HG02840 (cell line): ENCODE measurements around the gene STPG4.

Experiments used
- ATAC-seq: cut with Tn5 transposase; IDR thresholded peaks from one replicate; pipeline ENCODE4 v1.9.1; 2021; ENCODE audit warnings: mild to moderate bottlenecking, moderate library complexity, moderate number of reproducible peaks; ENCODE audit not compliant: unreplicated experiment, low FRiP score

The STPG4 gene

DNA sequence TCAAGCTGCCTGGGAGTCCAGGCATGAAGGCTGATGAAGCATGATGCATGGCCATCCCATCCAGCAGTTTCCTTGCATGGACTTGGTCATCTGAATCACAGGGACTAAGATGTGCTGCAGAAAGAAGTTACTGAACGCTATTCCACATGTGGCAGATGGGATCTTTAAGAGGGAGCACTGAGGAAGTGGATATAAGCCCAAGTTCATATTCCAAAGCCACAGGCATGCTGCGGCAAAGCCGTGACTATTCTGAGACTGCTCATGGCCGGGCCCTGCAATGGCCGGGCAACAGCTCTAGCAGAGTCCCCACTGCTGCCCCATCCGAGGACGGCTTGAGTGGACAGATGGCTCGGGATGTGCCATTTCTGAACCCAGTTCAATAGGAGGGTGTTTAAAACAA lies 61.5 kb downstream of the STPG4 start:
- ATAC-seq: no peak

GRCh38 chr2:47092465-47092864 lies 62.6 kb downstream of the STPG4 start:
- no peak for ATAC-seq

DNA sequence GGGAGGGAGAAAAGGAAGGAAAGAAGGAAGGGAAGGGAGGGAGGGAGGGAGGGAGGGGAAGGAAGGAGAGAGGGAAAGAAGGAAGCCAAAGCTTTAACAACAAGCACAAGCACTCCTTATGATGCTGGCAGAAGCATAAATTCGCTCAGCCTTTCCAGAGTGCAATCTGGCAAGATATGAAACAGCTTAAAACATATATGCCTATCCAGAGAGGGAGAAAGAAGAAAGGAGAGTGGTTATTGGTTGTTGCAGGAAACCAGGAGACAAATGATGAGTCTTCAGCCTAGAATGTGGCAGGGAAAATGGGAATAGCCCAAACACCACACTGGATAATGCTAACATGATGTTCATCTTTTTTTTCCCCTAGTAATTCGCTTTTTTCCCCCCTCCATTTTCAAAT lies 64.0 kb downstream of the STPG4 start:
- no peak for ATAC-seq

GRCh38 chr2:47089083-47089464 lies 66.0 kb downstream of the STPG4 start:
- no peak for ATAC-seq

- no peak for ATAC-seq
These were observed 66.6 kb downstream of the STPG4 start for GRCh38 chr2:47088371-47089082.

- ATAC-seq: no peak
These were observed 68.1 kb downstream of the STPG4 start for GRCh38 chr2:47087051-47087450.

DNA sequence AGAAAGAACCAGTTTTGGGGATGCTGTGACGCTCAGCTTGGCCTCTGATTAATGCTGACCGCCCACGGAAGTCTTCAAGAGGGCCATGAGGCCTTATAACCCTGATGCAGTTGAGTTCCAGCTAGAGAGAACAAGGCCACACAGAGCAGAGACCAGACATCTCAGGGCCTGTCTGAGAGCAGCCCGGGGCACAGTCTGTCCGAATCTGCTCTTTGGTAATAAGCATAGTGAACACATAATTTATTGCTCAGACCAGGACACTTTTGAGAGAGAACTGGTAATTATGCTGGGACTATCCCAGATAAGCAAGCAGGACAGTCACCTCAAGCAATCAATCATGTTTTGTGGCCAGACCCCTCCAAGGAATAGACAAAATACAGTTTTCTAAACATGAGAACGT lies 68.5 kb downstream of the STPG4 start:
- no peak for ATAC-seq

- ATAC-seq: no peak
These were observed 69.0 kb downstream of the STPG4 start for GRCh38 chr2:47086054-47086471.

DNA sequence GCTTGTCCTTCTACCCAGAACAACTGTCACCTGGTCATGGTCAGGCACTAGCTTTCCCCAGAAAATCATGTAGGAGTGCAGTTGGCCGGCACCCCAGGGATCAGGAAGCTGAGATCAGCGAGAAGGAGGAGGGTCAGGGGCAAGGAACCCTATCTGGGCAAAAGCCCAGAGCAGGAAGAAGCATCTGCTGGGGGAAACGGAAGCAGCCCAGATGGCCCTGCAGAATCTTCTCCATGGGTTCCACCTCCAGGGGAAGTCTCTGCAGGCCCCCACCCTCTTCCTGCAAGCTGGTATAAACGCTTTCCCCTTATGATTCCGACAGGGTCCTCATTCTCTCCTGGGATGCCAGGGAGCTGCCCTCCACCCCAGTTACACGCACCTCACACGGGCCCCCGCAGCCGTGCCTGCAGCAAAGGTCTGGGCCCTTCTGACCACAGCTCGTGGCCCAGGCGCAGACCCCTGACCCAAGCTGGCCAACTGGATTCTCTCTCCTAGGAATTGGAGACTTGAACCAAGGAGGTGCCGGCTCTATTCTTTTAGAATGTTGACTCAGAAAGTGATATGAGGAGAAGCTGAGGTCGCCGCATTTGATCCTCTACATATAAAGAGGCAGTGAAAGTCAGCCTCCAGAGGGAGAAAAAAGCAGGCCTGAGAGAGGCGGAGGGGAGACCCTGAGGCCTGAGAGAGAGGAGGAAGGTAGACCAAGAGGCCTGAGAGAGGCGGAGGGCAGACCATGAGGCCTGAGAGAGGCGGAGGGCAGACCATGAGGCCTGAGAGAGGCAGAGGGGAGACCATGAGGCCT lies 71.0 kb downstream of the STPG4 start:
- ATAC-seq: no peak

- ATAC-seq: no peak
These were observed 71.6 kb downstream of the STPG4 start for GRCh38 chr2:47083485-47083884.

DNA sequence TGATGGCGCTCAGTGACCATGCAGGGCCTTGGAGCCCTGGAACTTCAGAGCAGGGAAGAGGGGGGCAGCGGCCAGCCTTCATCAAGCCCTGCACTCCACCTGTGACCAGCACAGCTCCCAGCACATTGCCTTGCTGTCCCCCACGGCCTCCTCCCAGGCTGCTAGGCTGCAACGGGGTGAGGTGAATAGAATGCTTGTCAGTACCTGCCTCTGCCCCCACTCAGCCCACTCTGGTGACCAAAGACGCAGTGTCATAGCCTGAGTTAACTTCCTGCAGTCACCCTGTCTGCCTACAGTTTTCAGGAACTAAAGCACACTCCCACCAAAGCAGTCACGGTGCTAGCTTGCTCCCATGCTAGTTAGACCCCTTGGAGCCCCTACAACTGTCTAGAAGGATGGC lies 72.1 kb downstream of the STPG4 start:
- no peak for ATAC-seq

DNA sequence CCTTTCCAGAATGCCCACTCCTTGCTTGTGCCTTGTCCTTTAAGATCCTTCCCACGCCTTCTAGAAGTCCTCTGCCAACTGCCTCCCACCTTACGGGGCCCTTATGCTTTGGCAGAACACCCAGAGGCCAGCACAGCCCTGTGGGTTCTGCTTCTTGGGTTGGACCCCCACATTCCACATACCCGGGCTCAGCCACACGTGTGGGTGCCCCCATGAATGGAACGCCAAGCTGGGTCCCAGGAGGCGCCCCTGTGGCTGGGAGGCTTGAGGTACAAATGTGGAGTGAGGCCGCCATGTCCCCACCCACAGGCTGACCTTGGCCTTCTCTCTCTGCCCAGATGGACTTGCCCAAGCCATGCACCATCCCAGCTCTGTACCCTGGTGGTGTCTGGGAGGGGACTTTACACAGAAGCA lies 74.2 kb downstream of the STPG4 start:
- no peak for ATAC-seq

DNA sequence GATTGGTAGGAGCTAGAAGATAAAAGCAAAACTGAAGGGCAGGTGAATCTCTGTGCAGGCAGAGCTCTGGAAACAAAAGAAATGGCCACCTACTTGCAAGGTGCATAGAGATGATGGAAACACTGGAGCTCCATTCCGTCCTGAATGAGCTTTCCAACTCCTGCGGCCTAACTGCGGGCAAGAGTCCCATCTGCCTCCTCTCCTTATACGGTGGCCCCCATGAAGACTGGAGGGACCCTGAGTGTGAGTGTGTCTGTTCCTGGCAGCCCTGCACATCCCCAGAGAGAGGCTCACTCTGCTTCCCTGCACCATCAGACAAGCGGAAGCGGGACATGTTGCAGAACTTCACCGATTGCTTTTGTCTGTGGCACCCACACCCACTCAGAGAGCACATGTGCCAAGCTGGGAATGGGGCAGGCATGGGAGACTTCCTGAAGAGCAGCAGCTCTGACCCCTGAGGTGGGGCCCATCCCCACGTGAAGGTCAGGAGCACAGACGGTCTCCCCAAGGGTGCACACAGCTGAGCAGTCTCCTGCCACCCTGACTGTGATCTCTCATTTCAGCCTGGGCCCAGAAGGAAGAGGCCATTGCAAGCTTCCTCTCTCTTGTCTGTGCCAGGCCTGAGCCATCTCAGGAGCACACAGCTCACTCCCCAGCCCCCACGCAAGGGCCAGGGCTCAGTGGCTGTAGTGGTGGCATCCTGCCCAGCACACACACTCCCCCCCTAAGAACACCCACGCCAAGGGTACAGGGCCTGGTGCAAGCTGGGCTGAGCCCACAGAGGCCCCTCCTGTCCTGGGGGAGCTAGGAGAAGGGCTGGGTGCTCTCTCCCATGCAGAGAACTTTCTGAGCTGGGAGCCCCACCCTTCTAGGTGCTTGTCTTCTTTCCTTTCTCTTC lies 75.3 kb downstream of the STPG4 start:
- ATAC-seq: no peak

- no peak for ATAC-seq
These were observed 76.3 kb downstream of the STPG4 start for GRCh38 chr2:47078541-47079482.

- ATAC-seq: no peak
These were observed 77.5 kb downstream of the STPG4 start for GRCh38 chr2:47077442-47078117.

DNA sequence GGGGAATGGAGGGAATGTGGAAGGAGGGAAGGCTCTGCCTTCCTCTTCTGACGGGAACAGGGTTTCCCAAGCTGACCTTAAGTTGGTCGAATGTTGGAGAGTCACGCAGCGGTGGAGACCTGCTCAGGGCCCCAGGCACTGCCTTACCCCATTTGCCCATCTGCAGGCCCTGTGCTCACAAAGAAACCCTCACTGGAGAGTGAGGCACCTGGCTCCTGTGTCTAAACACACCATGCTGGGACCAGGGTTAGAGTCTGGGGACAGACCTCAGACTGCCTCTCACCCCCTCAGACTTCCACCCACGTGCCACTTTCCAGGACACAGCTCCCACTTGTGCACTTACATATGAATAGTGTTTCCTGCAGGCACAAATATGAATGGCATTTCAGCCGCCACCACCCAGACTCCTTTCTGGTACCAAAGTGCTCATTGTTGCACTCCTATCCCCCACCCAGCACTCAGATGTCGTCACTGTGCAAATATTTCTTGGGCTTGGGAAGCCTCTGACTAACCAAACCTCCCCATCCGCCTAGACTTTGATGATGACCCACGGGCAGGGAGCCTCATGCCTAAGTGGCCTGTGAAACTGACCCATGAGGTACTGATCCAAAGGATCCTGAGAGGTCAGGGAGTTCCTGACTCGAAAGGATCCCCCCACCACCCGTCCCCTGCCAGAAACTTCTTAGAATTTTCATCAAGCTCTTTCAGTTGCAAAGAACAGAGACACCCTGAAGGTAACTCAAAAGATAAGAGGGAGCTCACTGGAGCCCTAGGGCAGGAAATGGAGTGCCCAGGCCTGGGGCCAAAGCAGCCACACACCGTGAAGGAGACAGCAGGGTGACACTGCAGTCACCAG lies 78.3 kb downstream of the STPG4 start:
- no peak for ATAC-seq

DNA sequence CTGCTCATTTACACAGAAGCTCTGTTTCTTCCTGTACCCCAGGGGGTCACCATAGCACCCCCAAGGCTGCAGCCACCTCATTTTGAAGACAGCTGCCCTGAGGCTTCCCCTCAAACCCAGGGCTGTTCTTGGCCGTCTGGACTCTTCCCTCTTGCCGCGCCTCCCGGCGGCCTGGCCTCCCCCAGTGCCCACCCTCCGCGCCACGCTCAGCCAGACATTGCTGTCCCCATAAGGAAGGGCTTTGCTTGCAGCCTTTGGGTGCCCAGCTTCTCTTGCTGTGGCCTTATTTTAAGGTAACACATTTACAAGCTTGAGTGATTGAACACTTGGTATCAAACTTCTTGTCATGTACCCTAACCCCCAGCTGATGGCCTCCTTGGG lies 79.0 kb downstream of the STPG4 start:
- no peak for ATAC-seq

GRCh38 chr2:47075361-47076125 lies 79.6 kb downstream of the STPG4 start:
- no peak for ATAC-seq
